Mesothelial cell of epicardium (in vitro differentiated cells): ENCODE measurements around the gene TRIM26. TPM values are rescaled to one million over a fixed set of nuclear protein-coding genes. Genes with fewer than 3 reads are reported as not detected.

Source experiments
- DNase-seq, 2 experiments: peaks; one replicate each; pipeline ENCODE4 v3.0.0; 2021; ENCODE audit warnings: low spot score in 2 of 2; ENCODE audit not compliant: unreplicated experiment in 2 of 2
- H3K27ac Mint-ChIP-seq: 2 replicates; pipeline ENCODE4 v1.8.0; 2021; ENCODE audit warnings: mixed read lengths
- H3K27me3 Mint-ChIP-seq: 2 replicates; pipeline ENCODE4 v1.8.0; 2021; ENCODE audit warnings: low read depth, mixed read lengths
- H3K36me3 Mint-ChIP-seq: 2 replicates; pipeline ENCODE4 v1.8.0; 2021; ENCODE audit warnings: mixed read lengths
- H3K4me1 Mint-ChIP-seq: 2 replicates; pipeline ENCODE4 v1.8.0; 2021; ENCODE audit warnings: mixed read lengths
- H3K4me3 Mint-ChIP-seq: 2 replicates; pipeline ENCODE4 v1.8.0; 2021; ENCODE audit warnings: mild to moderate bottlenecking, moderate library complexity, mixed read lengths
- H3K9me3 Mint-ChIP-seq: 2 replicates; pipeline ENCODE4 v1.8.0; 2021; ENCODE audit warnings: mixed read lengths
- CTCF ChIP-seq: fragments of 200-600 bp; sonication (generic); IDR thresholded peaks from one replicate; pipeline ENCODE4 v1.5.0; 2021; ENCODE audit warnings: antibody characterized with exemption; ENCODE audit not compliant: unreplicated experiment
- total RNA-seq: library from RNA; stranded (reverse); gene quantifications from 3 replicates; pipeline ENCODE4 v1.2.1, GENCODE V29; 2021

TRIM26 gene
- total RNA-seq, 1 donor from 2014 or later, result 55.4 TPM

GRCh38 chr6:30157581-30157980, 55.6 kb downstream of the TRIM26 start:
- H3K27me3 Mint-ChIP-seq, result peaks cover 74% of the 10 kb centered on the region
- H3K36me3 Mint-ChIP-seq, result no peaks in the 10 kb centered on the region
- TF ChIP-seq CTCF, result no peak
- DNase-seq, result no peak
- no peak overlapping the region for H3K27ac Mint-ChIP-seq
- H3K9me3 Mint-ChIP-seq, result no peaks in the 10 kb centered on the region
- H3K4me3 Mint-ChIP-seq, result no peak overlapping the region
- peaks cover 17% of the 10 kb centered on the region for H3K4me1 Mint-ChIP-seq

GRCh38 chr6:30156774-30157173, 56.4 kb downstream of the TRIM26 start:
- H3K4me3 Mint-ChIP-seq, result no peak overlapping the region
- no peak for TF ChIP-seq CTCF
- H3K27ac Mint-ChIP-seq, result no peak overlapping the region
- H3K27me3 Mint-ChIP-seq, result peaks cover 73% of the 10 kb centered on the region
- DNase-seq, result no peak
- no peaks in the 10 kb centered on the region for H3K36me3 Mint-ChIP-seq
- H3K9me3 Mint-ChIP-seq, result no peaks in the 10 kb centered on the region
- H3K4me1 Mint-ChIP-seq, result peaks cover 17% of the 10 kb centered on the region

GRCh38 chr6:30156262-30156599, 57.0 kb downstream of the TRIM26 start:
- Mint-ChIP-seq H3K36me3 (no peaks in the 10 kb centered on the region), H3K4me1 (peaks cover 17% of the 10 kb centered on the region), H3K4me3 (no peak overlapping the region), H3K9me3 (no peaks in the 10 kb centered on the region), H3K27ac (no peak overlapping the region), H3K27me3 (peaks cover 77% of the 10 kb centered on the region)
- DNase-seq, result no peak
- no peak for TF ChIP-seq CTCF

GRCh38 chr6:30155520-30156261, 57.5 kb downstream of the TRIM26 start:
- Mint-ChIP-seq H3K27ac (no peak overlapping the region), H3K27me3 (peaks cover 80% of the 10 kb centered on the region)
- no peak for TF ChIP-seq CTCF

GRCh38 chr6:30154709-30155519, 58.3 kb downstream of the TRIM26 start:
- H3K27me3 Mint-ChIP-seq, result peaks cover 80% of the 10 kb centered on the region
- H3K9me3 Mint-ChIP-seq, result no peaks in the 10 kb centered on the region

More at GRCh38 chr6:30155520-30156261, 57.5 kb downstream of the TRIM26 start:
- Mint-ChIP-seq H3K36me3 (no peaks in the 10 kb centered on the region), H3K4me3 (no peak overlapping the region), H3K4me1 (peaks cover 17% of the 10 kb centered on the region), H3K9me3 (no peaks in the 10 kb centered on the region)
- DNase-seq, result no peak

More at GRCh38 chr6:30154709-30155519, 58.3 kb downstream of the TRIM26 start:
- H3K4me1 Mint-ChIP-seq, result peaks cover 17% of the 10 kb centered on the region
- no peak for TF ChIP-seq CTCF
- H3K36me3 Mint-ChIP-seq, result no peaks in the 10 kb centered on the region
- H3K27ac Mint-ChIP-seq, result no peak overlapping the region
- H3K4me3 Mint-ChIP-seq, result no peak overlapping the region
- DNase-seq, result no peak
